Measurements from ENCODE around the gene MEF2D. TPM values are rescaled to one million over a fixed set of nuclear protein-coding genes. Genes with fewer than 3 reads are reported as not detected.

Gene MEF2D
- total RNA-seq (2014; rRNA removed) (17.3 and 27.4 TPM in 2 replicates), Bru-seq, nascent RNA (percentile 87 among the genes with signal in this experiment), BruChase-seq, experiment 1, labeled RNA remaining after a 6-hour chase (percentile 87 among the genes with signal in this experiment), BruChase-seq, experiment 2, labeled RNA remaining after a 2-hour chase (percentile 89 among the genes with signal in this experiment)
- long read RNA-seq, full-length matches to known transcripts = 3 of 55 reads
- long read RNA-seq, partial matches to known transcripts = 14 of 55 reads
- long read RNA-seq, other reads (novel, unspliced or antisense) = 38 of 55 reads

DNA sequence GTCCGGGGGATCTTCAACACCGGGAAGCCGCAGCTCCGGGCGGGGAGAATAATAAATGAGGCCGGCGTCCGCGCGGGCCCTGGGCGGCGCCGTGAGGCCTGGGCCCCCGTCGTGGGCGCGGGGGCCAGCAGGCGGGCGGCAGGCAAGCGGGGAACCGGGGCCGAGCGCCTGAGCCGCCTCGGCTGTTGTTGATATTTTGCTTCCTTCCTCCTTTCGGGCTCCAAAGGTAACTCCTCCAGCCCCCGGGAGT lies at the start of gene MEF2D:
MEF2D (minus strand) TSS at position 233 of the 250 bp plus-strand sequence. CDS start 17,483 bp downstream, outside the sequence.
- Histone ChIP-seq H3K79me2 (ENCODE audit: low read length) (peaks cover 50% of the 10 kb centered on the region), H2AFZ (ENCODE audit: low read length) (peak within 1 kb of the TSS; percentile 83), H3K9ac (ENCODE audit: low read length) (peak within 1 kb of the TSS; percentile 98), H3K4me1 (ENCODE audit: insufficient read depth, low read length) (peaks cover 69% of the 10 kb centered on the region), H3K27me3 (ENCODE audit: low read length) (no peaks in the 10 kb centered on the region), H4K20me1 (ENCODE audit: low read length) (peaks cover 36% of the 10 kb centered on the region), H3K4me2 (ENCODE audit: low read length) (peak within 1 kb of the TSS; percentile 92), H3K36me3 (ENCODE audit: low read depth, low read length) (0 out of 2 replicates have a peak, but pooled peaks cover under 1% of the 10 kb centered on the region), H3K27ac (ENCODE audit: low read length) (peak within 1 kb of the TSS; percentile 96), H3K4me3 (ENCODE audit: low read length) (peak within 1 kb of the TSS; percentile 95), H3K9me2 (replicated peaks; ENCODE audit: low read length) (no peaks in the 10 kb centered on the region), H3K9me3 (ENCODE audit: low read length) (no peaks in the 10 kb centered on the region), H3F3A (ENCODE audit: low read length, unreplicated experiment) (no peaks in the 10 kb centered on the region)
- CTCF ChIA-PET = interaction anchor here (0.5 to 1.7 kb wide), 7 partner anchors 20 to 115 kb away, joined by 3 to 21 read pairs (median 4); no protein-coding TSS in a partner anchor
- TF ChIP-seq, protein P1, sequence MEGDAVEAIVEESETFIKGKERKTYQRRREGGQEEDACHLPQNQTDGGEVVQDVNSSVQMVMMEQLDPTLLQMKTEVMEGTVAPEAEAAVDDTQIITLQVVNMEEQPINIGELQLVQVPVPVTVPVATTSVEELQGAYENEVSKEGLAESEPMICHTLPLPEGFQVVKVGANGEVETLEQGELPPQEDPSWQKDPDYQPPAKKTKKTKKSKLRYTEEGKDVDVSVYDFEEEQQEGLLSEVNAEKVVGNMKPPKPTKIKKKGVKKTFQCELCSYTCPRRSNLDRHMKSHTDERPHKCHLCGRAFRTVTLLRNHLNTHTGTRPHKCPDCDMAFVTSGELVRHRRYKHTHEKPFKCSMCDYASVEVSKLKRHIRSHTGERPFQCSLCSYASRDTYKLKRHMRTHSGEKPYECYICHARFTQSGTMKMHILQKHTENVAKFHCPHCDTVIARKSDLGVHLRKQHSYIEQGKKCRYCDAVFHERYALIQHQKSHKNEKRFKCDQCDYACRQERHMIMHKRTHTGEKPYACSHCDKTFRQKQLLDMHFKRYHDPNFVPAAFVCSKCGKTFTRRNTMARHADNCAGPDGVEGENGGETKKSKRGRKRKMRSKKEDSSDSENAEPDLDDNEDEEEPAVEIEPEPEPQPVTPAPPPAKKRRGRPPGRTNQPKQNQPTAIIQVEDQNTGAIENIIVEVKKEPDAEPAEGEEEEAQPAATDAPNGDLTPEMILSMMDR (conservative IDR thresholded peaks at IDR 0.05; ENCODE audit: low read depth, low read length) = no peak
- TF ChIP-seq EZH2phosphoT487 (IDR thresholded peaks at IDR 0.05; ENCODE audit: borderline replicate concordance, low read length) (no peak), EZH2 (IDR thresholded peaks at IDR 0.05; ENCODE audit: low read length, unreplicated experiment) (no peak)
- ATAC-seq (no peak), DNase-seq (no peak)
- POLR2A ChIA-PET (ENCODE audit: unreplicated experiment) = interaction anchor here (0.5 to 1.8 kb wide), 10 partner anchors 23 to 256 kb away, joined by 4 to 16 read pairs (median 7); partner anchors contain the start of gene NAXE
- intact Hi-C loops (cut with micrococcal nuclease) = loop anchor here (1.0 to 2.0 kb wide), 2 partner anchors 44 to 70 kb away; no protein-coding TSS in a partner anchor
- BruUV-seq (replicated peaks) = no TSS peak

DNA sequence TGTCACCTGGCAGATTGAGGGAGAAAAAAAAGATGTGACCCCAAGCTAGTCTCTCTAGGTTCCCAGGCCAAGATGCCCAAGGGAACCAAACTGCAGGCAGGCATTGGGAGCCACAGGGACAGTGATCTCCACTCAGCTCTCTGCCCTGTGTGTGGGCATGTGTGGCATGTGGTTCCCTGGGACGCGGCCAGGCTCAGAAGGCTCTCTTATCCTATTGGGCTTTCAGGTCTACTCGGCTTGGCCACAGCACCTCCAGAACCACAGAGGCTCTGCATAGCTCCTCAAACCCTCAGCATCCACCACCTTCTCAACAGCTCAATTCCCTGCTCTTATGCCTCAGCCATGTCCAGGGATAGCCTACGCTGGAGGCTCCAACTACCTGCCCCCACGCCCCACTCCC lies 49.8 kb upstream of the MEF2D start:
- TF ChIP-seq EZH2 (IDR thresholded peaks at IDR 0.05; ENCODE audit: low read length, unreplicated experiment) (no peak), EZH2phosphoT487 (IDR thresholded peaks at IDR 0.05; ENCODE audit: borderline replicate concordance, low read length) (no peak)
- TF ChIP-seq, protein P1 (conservative IDR thresholded peaks at IDR 0.05; ENCODE audit: low read depth, low read length) = no peak
- Histone ChIP-seq H3K79me2 (ENCODE audit: low read length) (no peaks in the 10 kb centered on the region), H3F3A (ENCODE audit: low read length, unreplicated experiment) (no peaks in the 10 kb centered on the region), H3K36me3 (ENCODE audit: low read depth, low read length) (peaks cover 73% of the 10 kb centered on the region), H3K9ac (ENCODE audit: low read length) (no peak overlapping the region), H3K27me3 (ENCODE audit: low read length) (no peaks in the 10 kb centered on the region), H3K9me3 (ENCODE audit: low read length) (no peaks in the 10 kb centered on the region), H4K20me1 (ENCODE audit: low read length) (no peaks in the 10 kb centered on the region), H2AFZ (ENCODE audit: low read length) (no peak overlapping the region), H3K4me1 (ENCODE audit: insufficient read depth, low read length) (peaks cover 21% of the 10 kb centered on the region), H3K4me3 (ENCODE audit: low read length) (no peak overlapping the region), H3K9me2 (replicated peaks; ENCODE audit: low read length) (no peaks in the 10 kb centered on the region), H3K27ac (ENCODE audit: low read length) (no peak overlapping the region), H3K4me2 (ENCODE audit: low read length) (no peak overlapping the region)
- no TSS peak for BruUV-seq (replicated peaks)
- ATAC-seq (no peak), DNase-seq (no peak)
- ChIA-PET POLR2A (ENCODE audit: unreplicated experiment) (no interaction called here), CTCF (no interaction called here)
- intact Hi-C loops (cut with micrococcal nuclease) = no loop called here

DNA sequence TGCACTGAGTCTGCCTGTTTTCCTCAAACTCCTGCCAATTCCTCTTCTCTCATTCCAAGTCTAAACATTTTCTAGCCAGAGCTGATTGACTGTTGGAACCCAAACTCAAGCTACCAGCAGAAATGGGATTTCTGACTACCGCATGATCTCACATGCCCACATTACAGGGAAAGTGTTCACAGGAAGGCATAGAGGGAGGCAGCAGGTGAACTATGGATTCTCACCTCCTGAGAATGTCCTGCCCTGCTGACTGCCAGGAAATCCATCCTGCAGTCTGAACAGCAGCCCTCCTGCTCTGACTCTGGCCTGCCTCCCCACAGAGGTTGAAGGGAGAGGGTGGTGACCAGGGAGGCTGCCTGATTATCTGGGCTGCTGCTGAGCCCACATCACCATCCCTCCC lies 49.3 kb upstream of the MEF2D start:
- Histone ChIP-seq H3K9ac (ENCODE audit: low read length) (no peak overlapping the region), H3K4me1 (ENCODE audit: insufficient read depth, low read length) (peaks cover 21% of the 10 kb centered on the region), H3K9me2 (replicated peaks; ENCODE audit: low read length) (no peaks in the 10 kb centered on the region), H3K36me3 (ENCODE audit: low read depth, low read length) (peaks cover 72% of the 10 kb centered on the region), H3K27me3 (ENCODE audit: low read length) (no peaks in the 10 kb centered on the region), H3K4me3 (ENCODE audit: low read length) (no peak overlapping the region), H4K20me1 (ENCODE audit: low read length) (no peaks in the 10 kb centered on the region), H3K79me2 (ENCODE audit: low read length) (no peaks in the 10 kb centered on the region), H3K27ac (ENCODE audit: low read length) (no peak overlapping the region), H3K9me3 (ENCODE audit: low read length) (no peaks in the 10 kb centered on the region), H3K4me2 (ENCODE audit: low read length) (no peak overlapping the region), H3F3A (ENCODE audit: low read length, unreplicated experiment) (no peaks in the 10 kb centered on the region), H2AFZ (ENCODE audit: low read length) (no peak overlapping the region)
- ChIA-PET POLR2A (ENCODE audit: unreplicated experiment) (no interaction called here), CTCF (no interaction called here)
- no peak for ATAC-seq
- intact Hi-C loops (cut with micrococcal nuclease) = no loop called here
- no TSS peak for BruUV-seq (replicated peaks)
- no peak for TF ChIP-seq EZH2phosphoT487 (IDR thresholded peaks at IDR 0.05; ENCODE audit: borderline replicate concordance, low read length)
- TF ChIP-seq, protein P1 (conservative IDR thresholded peaks at IDR 0.05; ENCODE audit: low read depth, low read length) = no peak
- no peak for TF ChIP-seq EZH2 (IDR thresholded peaks at IDR 0.05; ENCODE audit: low read length, unreplicated experiment)
- DNase-seq = no peak
